ENCODE results near the gene CRACR2B. TPM values are rescaled to one million over a fixed set of nuclear protein-coding genes. Genes with fewer than 3 reads are reported as not detected.

Gene CRACR2B
- total and polyA plus RNA-seq, 11 donors: 8.8 to 43.5 (median 17.7) TPM

DNA sequence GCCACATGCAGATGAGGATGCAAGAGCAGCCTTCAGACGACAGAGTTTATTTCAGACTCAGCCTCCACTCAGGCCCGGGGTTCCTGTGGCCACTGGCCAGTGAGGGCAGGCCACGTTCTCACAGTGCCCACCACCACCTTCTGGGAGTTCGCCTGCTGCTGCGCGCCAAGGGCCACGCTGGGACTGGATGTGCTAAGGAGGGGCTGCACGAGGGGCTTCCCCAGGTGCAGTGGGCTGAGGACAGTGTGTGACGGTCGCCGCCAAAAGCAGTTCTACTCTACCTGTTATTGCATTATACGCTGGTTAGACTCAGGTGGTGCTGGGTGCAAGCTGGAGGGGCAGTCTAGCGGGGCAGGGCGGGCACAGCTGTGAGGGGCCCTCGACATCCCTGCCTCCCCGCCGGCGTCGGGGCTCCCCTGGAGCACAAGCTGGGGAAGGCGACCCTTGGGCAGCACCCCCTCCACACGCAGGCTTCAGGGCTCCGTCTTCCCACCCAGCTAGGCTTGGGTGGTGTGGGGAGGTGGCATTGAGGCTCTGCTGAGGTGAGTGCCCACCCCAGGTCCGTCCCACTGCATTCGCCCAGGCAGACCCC lies 40.5 kb upstream of the CRACR2B start:
- DNase-seq (no peak), ATAC-seq (no peak)
- Histone ChIP-seq H3K4me3 (no peak overlapping the region), H3K36me3 (peaks cover 0 to 14% (median 0%) of the 10 kb centered on the region in 9 donors), H3K27me3 (peaks cover 0 to 22% (median 7%) of the 10 kb centered on the region in 9 donors), H3K4me1 (peaks cover 0 to 14% (median 10%) of the 10 kb centered on the region in 12 donors), H3K9me3 (no peaks in the 10 kb centered on the region), H3K27ac (no peak overlapping the region)
- intact Hi-C loops (cut with DNase I): no loop called here
- no peak for TF ChIP-seq POLR2A (IDR thresholded peaks at IDR 0.05)
- TF ChIP-seq, protein P1, sequence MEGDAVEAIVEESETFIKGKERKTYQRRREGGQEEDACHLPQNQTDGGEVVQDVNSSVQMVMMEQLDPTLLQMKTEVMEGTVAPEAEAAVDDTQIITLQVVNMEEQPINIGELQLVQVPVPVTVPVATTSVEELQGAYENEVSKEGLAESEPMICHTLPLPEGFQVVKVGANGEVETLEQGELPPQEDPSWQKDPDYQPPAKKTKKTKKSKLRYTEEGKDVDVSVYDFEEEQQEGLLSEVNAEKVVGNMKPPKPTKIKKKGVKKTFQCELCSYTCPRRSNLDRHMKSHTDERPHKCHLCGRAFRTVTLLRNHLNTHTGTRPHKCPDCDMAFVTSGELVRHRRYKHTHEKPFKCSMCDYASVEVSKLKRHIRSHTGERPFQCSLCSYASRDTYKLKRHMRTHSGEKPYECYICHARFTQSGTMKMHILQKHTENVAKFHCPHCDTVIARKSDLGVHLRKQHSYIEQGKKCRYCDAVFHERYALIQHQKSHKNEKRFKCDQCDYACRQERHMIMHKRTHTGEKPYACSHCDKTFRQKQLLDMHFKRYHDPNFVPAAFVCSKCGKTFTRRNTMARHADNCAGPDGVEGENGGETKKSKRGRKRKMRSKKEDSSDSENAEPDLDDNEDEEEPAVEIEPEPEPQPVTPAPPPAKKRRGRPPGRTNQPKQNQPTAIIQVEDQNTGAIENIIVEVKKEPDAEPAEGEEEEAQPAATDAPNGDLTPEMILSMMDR (IDR thresholded peaks at IDR 0.05): no peak
- WGBS, 4 donors: 90 to 94% (median 92%) methylated on average over 11 to 24 of the region's 24 CpGs

DNA sequence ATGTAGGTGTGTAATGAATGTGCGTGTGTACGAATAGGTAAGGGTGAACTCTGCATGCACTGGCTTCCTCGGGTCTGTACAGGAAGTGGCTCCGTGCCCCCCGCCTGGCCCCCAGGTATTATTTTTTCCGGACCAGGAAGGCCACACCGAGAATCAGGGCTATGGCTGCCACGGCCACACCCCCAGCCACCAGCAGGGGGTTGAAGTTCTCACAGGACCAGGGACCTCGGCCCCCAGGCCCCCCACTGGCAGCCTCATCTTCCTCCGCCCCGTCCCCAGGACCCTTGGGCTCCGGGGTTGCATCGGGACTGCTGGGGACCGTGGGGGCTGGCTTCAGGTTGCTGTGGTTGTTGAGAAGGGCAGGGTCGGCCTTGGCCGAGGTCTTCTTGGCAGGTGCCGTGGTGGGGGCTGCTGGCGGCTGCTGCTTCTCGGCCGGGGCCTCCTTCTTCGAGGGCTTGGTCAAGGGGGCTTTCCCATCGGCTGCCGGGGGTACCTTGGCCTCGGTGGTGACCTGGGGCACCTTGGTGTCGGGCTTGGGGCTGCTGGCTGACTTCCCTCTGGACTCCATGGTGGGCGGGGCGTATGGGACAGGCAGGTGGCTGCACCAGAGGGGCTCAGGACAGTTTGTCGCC lies 39.6 kb upstream of the CRACR2B start:
- ATAC-seq (no peak), DNase-seq (no peak)
- no peak for TF ChIP-seq POLR2A (IDR thresholded peaks at IDR 0.05)
- TF ChIP-seq, protein P1 (IDR thresholded peaks at IDR 0.05): no peak
- intact Hi-C loops (cut with DNase I): no loop called here
- Histone ChIP-seq H3K4me3 (no peak overlapping the region), H3K9me3 (no peaks in the 10 kb centered on the region), H3K27me3 (peaks cover 0 to 22% (median 7%) of the 10 kb centered on the region in 9 donors), H3K36me3 (peaks cover 0 to 22% (median 0%) of the 10 kb centered on the region in 9 donors), H3K27ac (no peak overlapping the region), H3K4me1 (peaks cover 0 to 13% (median 8%) of the 10 kb centered on the region in 12 donors)
- WGBS, 4 donors: 72 to 76% (median 73%) methylated on average over 14 to 28 of the region's 28 CpGs

DNA sequence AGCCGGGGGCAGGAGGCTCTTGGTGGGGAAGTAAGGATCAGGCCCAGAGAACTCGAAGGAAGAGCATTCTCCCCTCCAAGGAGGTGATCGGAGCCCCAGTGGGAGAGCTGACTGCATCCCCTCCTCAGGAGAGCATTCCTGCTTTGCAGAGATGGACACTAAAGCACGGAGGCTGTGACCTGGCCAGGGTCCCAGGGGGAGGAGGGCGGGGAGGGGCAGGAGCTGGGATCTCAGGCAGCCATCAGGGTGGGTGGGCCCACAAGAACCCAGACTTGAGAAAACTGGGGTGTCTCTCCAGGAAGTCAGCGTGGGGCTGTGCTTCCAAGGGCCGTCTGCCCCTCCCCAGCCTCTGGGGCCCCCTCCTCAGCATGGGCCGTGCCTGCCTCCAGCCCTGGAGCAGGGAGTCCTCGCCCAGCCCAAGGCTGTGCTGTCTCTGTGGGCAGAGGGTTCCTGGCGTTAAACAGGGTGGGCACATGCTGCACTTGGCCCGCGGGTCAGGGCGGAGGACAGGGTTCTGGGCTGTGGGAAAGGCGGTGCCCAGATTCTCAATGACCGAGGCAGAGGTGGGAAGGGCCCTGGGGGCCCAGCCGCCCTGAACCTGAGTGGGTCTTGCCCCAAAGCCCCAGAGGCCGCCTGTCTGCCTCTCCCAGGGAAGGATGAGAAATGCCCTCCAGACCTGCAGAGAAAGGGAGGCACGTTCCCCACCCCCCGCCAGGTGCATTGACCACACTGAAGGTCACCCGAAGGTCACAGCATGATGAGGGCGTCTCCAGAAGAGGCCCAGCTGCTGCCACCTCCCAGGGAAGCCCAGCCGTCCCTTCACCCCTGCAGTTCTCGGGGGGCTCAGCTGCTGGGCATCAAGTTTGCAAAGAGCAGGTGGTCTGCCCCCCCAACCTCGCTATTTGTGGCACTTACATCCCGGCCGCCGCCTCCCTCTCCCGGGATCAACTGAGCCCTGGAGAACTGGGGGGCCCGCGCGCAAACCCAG lies 38.5 kb upstream of the CRACR2B start:
- H3K4me3 ChIP-seq: peak overlapping the region in 6 of 12 donors; percentile 10 to 37 (median 30)
- peaks cover 0 to 10% (median 0%) of the 10 kb centered on the region in 12 donors for H3K4me1 ChIP-seq
- ATAC-seq (no peak), DNase-seq (no peak)
- H3K9me3 ChIP-seq: no peaks in the 10 kb centered on the region
- intact Hi-C loops (cut with DNase I): no loop called here
- TF ChIP-seq, protein P1 (IDR thresholded peaks at IDR 0.05): no peak
- no peak for TF ChIP-seq POLR2A (IDR thresholded peaks at IDR 0.05)
- WGBS, 4 donors: 26 to 42% (median 34%) methylated on average over 12 to 31 of the region's 31 CpGs
- H3K27me3 ChIP-seq: peaks cover 0 to 22% (median 7%) of the 10 kb centered on the region in 9 donors
- peaks cover 0 to 30% (median 0%) of the 10 kb centered on the region in 9 donors for H3K36me3 ChIP-seq
- no peak overlapping the region for H3K27ac ChIP-seq

Measured in heart left ventricle (tissue), 16 donors.